Activated CD4-positive, alpha-beta T cell treated with anti-CD3 and anti-CD28 coated beads for 48 hours (primary cell): ENCODE measurements around the gene SAP30BP.

ENCODE experiments used
- DNase-seq: peaks from one replicate; pipeline ENCODE4 v3.0.0-alpha.2; 2020

SAP30BP gene

DNA sequence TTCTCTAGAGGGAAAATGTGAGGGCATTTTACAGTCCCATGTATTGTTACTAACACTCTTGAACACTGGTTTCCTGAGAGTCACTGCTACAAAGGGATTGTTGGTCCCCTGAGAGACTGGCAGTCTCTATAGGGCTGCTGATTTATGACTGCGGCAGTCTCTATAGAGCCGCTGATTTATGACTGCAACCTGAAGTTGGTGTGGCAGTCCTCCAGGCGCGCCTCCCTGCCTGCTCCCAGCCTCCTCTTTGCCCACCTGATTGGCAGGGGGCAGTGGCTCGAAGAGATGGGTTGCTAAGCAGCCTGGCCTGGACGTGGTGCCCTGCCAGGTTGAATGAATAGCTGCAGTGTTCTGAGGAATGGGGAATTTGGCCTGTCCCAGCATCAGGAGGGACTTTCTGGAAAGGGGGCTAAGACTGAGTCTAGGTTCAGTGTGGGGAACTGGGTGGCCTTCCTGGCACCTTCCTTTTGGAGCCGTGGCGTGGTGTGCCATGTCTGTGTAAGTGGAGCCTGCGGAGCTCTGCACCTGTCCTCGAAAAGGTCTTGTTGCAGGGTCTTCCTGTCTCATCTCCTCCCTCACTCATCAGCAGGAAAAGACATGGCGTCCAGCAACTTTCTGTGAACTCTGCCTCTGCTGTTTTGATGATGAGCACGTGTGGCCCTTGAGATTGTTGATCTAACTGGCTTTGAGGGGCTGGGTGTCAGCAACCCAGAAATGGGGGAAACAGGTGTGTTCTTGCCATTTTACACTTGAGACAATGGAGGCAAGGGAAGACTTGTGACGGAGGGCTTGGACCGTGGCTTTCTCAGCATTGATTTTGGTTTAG lies 24.9 kb downstream of the SAP30BP start:
- DNase-seq, result no peak

DNA sequence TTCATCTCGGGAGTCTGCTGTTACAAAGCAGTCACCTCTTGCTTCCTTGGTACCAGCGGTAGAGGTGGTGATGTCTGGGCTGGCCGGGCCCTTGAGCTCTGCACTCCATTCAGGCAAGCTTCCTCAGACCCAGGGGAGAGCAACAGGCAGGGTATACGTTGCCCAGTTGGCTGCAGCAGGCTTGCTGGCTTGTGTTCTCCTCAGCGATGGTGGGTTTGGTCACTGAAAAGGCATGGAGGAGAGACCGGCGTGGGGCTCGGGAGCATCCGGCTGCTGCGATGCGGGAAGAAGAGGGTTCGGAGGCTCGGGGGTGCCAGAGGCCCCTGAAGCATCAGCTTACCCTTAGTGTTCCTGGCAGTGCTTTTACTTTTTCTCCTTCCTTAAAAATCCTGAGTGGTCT lies 25.8 kb downstream of the SAP30BP start:
- DNase-seq, result no peak

- no peak for DNase-seq
Observed at GRCh38 chr17:75693500-75694481, 26.7 kb downstream of the SAP30BP start.

- no peak for DNase-seq
Observed at GRCh38 chr17:75694536-75694935, 27.4 kb downstream of the SAP30BP start.

DNA sequence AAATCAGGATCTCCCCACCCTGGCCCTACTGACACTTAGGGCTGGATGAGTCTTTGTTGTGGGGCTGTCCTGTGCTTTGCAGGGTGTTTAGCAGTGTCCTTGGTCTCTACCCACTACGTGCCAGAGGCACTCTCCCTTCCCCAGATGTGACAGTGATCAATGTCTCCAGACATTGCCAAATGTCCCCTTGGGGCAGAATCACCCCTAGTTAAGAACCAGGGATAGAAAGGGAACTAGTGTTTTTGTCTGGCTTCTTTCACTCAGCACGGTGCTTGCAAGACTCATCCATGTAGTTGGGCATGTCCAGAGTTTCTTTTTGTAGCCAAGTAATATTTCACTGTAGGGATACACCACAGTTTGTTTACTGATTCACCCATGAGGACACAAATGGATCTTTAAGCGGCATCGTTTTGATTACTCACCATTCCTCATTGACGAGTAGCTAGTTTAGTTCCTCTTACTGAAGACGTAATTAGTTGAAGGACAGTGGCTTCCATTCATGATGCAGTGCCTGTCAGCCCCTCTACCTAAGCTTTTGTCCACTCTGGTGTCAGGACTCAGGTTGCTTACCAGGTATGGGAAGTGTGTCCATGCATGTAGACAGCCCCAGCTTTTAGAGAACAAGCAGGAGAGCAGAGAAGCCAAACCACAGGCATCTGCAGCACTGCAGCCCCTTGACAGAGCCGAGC lies 28.1 kb downstream of the SAP30BP start:
- DNase-seq, result no peak

DNA sequence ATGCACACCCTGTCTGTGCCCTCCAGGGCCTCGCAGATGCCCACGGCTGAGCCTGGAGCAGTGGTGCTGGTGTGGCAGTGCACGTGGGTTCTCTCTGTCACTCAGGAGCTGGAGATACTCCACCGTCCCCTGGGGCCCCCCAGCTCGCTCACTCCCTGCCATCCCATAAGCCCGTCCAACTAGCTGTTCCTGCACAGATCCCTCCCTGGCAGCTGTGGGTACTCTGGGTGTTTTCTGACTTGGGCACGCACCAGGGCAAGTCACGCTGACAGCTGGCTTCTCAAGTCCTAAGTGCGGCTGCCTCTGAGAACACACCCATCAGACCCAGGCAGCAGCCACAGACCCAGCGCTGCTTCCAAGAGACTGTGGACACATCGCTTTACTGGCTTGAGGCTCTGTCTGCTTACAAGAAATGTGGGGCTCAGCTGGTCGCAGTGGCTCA lies 28.7 kb downstream of the SAP30BP start:
- no peak for DNase-seq

- DNase-seq, result no peak
Observed at GRCh38 chr17:75697651-75698291, 30.6 kb downstream of the SAP30BP start.

GRCh38 chr17:75698659-75699058 lies 31.5 kb downstream of the SAP30BP start:
- no peak for DNase-seq

DNA sequence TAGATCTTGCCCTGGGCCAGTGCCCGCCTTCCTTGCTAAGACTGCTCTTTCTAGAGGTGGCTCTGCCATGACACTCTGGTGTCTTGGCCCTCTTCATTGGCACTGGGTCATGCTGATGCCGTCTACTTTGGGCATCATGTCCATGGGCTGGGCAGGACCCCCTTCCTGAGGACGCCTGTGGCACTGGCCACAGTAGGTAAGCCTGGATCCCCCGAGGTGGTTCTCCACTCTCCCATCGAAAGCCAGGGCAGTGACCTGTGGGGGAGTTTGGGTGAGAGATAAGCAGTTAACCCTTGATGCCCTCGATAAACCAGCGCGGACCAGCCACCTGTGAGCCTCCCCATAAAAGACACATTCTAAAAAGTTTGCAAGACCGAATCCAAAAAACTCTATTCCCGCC lies 34.1 kb downstream of the SAP30BP start:
- no peak for DNase-seq

- DNase-seq, result no peak
Observed at GRCh38 chr17:75703191-75703590, 36.1 kb downstream of the SAP30BP start.

GRCh38 chr17:75703591-75703990 lies 36.5 kb downstream of the SAP30BP start:
- no peak for DNase-seq

- no peak for DNase-seq
Observed at GRCh38 chr17:75704963-75705875, 38.1 kb downstream of the SAP30BP start.

DNA sequence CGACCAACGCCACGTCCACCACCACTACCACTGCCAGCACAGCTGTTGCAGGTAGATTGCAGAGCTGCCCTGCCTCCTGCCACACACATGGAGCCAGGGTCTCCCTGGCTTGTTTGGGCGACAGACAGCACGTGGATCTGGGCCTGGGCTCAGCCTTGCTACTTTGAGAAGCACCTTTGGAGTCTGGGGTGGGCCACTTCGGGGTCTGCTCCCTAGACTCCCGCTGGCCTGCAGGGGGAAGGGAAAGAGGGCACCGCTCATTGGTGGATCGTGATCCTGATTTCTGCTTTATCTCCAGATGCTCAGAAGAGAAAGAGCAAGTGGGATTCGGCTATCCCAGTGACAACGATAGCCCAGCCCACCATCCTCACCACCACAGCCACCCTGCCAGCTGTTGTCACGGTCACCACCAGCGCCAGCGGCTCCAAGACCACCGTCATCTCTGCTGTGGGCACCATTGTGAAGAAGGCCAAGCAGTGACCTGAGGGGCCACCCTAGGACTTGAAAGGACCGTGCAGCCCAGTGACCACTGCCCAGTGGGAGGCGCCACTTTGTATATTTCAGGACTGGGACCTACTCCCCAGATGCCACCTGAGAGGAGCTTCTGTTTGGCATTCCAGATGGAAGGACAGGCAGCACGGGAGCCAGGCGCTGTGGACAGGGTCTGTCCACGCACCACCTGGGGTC lies 39.0 kb downstream of the SAP30BP start:
- DNase-seq, result no peak

DNA sequence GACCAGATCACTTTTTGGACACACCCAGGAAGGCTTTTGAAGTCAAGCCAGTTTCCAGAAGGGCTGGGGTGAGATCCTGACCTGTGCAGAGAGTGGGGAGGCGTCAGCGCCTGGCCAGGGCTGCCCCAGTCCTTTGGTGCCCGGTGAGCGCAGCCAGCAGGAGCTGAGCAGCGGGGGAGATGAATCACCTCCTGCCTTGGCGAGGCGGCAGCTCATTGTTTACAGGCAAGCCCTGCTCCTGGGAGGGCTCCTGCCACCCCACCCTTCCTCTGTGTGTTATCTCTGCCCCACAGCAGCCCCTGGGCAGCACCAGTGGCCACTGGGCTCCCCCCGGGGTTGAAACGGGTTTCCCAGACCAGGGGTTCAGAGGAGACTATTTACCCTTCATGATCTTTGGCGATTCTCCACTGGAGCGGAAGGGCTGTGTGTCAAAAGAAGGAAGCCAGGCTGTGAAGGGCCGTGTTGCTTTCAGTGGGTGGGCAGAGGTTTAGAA lies 40.0 kb downstream of the SAP30BP start:
- no peak for DNase-seq

DNA sequence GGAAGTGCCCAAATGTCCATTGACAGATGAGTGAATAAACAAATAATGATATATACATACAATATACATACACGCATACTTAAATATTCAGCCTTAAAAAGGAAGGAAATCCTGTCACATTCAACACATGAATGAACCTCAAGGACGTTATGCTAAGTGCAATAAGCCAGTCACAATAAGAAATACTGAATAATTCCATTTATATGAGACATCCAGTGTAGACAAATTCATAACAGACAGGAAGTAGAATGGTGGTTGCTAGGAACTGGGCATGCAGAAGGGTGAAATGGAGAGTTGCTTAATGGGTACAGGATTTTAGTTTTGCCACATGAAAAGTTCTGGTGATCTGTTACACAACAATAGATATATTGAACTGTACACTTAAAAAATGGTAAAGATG lies 45.3 kb downstream of the SAP30BP start:
- no peak for DNase-seq

DNA sequence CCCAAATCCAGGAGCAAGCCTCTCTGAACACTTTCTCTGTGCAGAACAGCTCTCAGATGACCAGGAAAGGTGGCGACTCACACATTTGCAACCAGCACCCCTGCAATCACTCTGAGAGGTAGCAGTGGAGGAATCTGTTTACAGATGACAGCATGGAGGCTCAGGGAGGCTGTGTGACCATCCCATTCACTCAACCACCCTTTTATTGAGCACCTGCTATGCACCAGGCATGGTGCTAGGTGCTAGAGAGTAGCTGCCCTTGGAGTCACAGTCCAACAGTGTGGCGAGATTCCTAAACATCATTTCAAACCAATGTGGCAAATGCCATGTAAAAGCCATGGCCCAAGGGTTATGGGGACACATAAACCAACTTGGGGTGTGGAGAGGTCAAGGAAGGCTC lies 52.6 kb downstream of the SAP30BP start:
- no peak for DNase-seq

DNA sequence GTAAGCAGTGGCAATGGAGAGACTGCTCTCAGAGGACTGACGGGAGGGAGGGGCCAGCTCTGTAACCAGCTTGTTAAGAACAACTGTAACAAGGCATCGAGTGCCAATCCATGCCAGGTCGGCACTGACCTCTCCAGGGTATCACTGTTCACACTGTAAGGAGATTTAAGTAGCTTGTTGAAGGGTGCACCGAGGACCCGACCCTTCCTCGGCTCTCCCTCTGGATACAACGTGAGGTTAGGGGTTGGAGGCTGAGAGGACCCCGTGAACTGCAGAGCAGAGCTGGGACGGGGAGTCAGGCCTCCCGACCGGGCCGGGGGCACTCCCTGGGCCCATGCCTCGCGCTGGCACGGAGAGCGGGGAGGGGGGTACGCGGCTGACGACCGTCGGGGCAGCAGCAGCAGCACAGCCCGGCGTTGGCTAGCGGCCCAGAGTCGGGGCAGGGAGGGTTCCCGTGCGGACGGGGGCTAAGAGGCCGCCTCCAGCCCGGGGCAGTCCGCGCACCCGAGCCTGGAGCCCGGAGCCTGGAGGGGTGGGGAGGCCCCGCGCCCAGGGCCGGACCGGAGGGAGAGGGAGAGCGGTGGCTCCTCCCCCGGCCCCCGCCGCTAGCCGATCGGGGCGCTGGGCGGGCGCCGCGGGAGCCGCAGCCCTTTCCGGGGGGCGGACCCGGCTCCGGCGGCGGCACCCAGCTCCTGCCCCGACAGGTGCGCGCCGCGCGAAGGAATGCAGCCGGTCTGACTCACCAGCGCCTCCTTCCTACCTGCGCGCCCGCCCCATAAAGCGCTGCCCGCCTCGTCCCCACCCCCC lies 53.7 kb downstream of the SAP30BP start, which contains the start of gene ITGB4:
TSS of gene ITGB4 (plus strand) at position 804 of the 807 bp plus-strand sequence. CDS start 3,245 bp downstream, outside the sequence.
- DNase-seq, result peak; percentile 56

GRCh38 chr17:75721463-75722011 lies 54.4 kb downstream of the SAP30BP start:
- DNase-seq, result no peak

DNA sequence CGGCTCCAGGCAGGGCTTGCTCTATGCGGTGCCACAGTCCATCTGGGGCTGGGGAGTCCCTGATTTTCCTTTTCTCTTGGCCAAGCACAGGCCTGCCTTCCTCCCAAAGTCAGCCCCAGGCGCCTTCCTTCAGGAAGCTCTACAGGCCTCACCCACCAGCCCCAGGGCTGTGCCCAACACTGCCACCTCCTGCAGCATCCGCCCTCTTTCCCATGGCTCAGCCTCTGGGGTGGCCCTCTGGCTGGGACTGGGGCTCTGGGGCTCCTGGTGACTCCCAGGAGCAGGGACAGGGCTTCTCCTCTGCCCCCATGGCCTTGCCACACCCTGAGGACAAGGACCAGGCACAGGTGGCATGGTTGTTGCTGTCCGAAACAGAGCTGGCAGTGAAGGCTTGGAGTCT lies 54.9 kb downstream of the SAP30BP start:
- DNase-seq, result no peak
